HG03139 (cell line): ENCODE data around the gene MOSMO.
"Not testable (repeated sequence)": the region's sequence is repeated elsewhere in the genome, so short reads cannot be mapped to it uniquely, and the experiment has no call there.

Source experiments
- ATAC-seq: cut with Tn5 transposase; IDR thresholded peaks from one replicate; pipeline ENCODE4 v1.9.1; 2021; ENCODE audit not compliant: unreplicated experiment

The MOSMO gene

GRCh38 chr16:22091721-22092120 is 83.8 kb downstream of the MOSMO start:
- ATAC-seq, result no peak

GRCh38 chr16:22092143-22092933 is 84.4 kb downstream of the MOSMO start, which contains the start of gene VWA3A:
TSS of gene VWA3A (plus strand) at chr16:22092541. CDS start at chr16:22092638, 97 bp downstream.
- ATAC-seq, result no peak

- ATAC-seq, result no peak
Measured at GRCh38 chr16:22093331-22093730, 85.4 kb downstream of the MOSMO start.

GRCh38 chr16:22093996-22094395 is 86.1 kb downstream of the MOSMO start:
- ATAC-seq, result no peak

- no peak for ATAC-seq
Measured at GRCh38 chr16:22098405-22099255, 90.7 kb downstream of the MOSMO start.

- no peak for ATAC-seq
Measured at GRCh38 chr16:22099256-22099975, 91.5 kb downstream of the MOSMO start.

- no peak for ATAC-seq
Measured at GRCh38 chr16:22103441-22103840, 95.5 kb downstream of the MOSMO start.

GRCh38 chr16:22109258-22109898 is 101.5 kb downstream of the MOSMO start:
- no peak for ATAC-seq

- ATAC-seq, result not testable (repeated sequence)
Measured at GRCh38 chr16:22111629-22112028, 103.7 kb downstream of the MOSMO start.

- no peak for ATAC-seq
Measured at GRCh38 chr16:22116095-22116700, 108.3 kb downstream of the MOSMO start.

GRCh38 chr16:22117609-22118008 is 109.7 kb downstream of the MOSMO start:
- ATAC-seq, result no peak

- no peak for ATAC-seq
Measured at GRCh38 chr16:22120440-22120839, 112.5 kb downstream of the MOSMO start.

- no peak for ATAC-seq
Measured at GRCh38 chr16:22122239-22122638, 114.3 kb downstream of the MOSMO start.

GRCh38 chr16:22123146-22123545 is 115.2 kb downstream of the MOSMO start:
- ATAC-seq, result no peak

GRCh38 chr16:22123759-22124490 is 116.0 kb downstream of the MOSMO start:
- no peak for ATAC-seq

GRCh38 chr16:22124583-22125284 is 116.8 kb downstream of the MOSMO start:
- no peak for ATAC-seq

- no peak for ATAC-seq
Measured at GRCh38 chr16:22126037-22126558, 118.2 kb downstream of the MOSMO start.

- not testable (repeated sequence) for ATAC-seq
Measured at GRCh38 chr16:22128537-22128936, 120.6 kb downstream of the MOSMO start.

GRCh38 chr16:22130528-22130927 is 122.6 kb downstream of the MOSMO start:
- no peak for ATAC-seq
